Trophoblast cell (in vitro differentiated cells and primary cell): ENCODE results near the gene SAMD3.

ENCODE experiments used
- DNase-seq, 2 donors: peaks; one replicate each; pipeline ENCODE4 v3.0.0-alpha.2; 2016
- H2AFZ ChIP-seq: 2 replicates; pipeline ENCODE4 v1.6.1; 2013; ENCODE audit warnings: low read length, moderate library complexity, mild to moderate bottlenecking; ENCODE audit not compliant: insufficient read depth, poor library complexity
- H2AK5ac ChIP-seq: 2 replicates; pipeline ENCODE4 v1.6.1; 2013; ENCODE audit warnings: mild to moderate bottlenecking, low read length
- H2BK120ac ChIP-seq: 2 replicates; pipeline ENCODE4 v1.6.1; 2013; ENCODE audit warnings: low read length, mild to moderate bottlenecking, moderate library complexity; ENCODE audit not compliant: insufficient read depth, poor library complexity
- H2BK12ac ChIP-seq: 2 replicates; pipeline ENCODE4 v1.6.1; 2013; ENCODE audit warnings: mild to moderate bottlenecking, low read length, moderate library complexity
- H2BK5ac ChIP-seq: 2 replicates; pipeline ENCODE4 v1.6.1; 2013; ENCODE audit warnings: low read length, low read depth, moderate library complexity, mild to moderate bottlenecking; ENCODE audit not compliant: poor library complexity
- H3K14ac ChIP-seq: 2 replicates; pipeline ENCODE4 v1.6.1; 2013; ENCODE audit warnings: mild to moderate bottlenecking, low read length
- H3K18ac ChIP-seq: 2 replicates; pipeline ENCODE4 v1.6.1; 2013; ENCODE audit warnings: mild to moderate bottlenecking, low read length
- H3K23ac ChIP-seq: 2 replicates; pipeline ENCODE4 v1.6.1; 2013; ENCODE audit warnings: low read length
- H3K27ac ChIP-seq: 2 replicates; pipeline ENCODE4 v1.5.1; 2013; ENCODE audit warnings: low read depth, mild to moderate bottlenecking, inconsistent platforms, low read length, moderate library complexity
- H3K27me3 ChIP-seq: 2 replicates; pipeline ENCODE4 v1.6.1; 2013; ENCODE audit warnings: inconsistent platforms, mild to moderate bottlenecking, low read length, moderate library complexity; ENCODE audit not compliant: insufficient read depth
- H3K36me3 ChIP-seq, 2 experiments: 1 replicate in 1 of 2; 2 replicates in 1 of 2; pipeline ENCODE4 v1.6.1; 2013; ENCODE audit warnings: low read length in 2 of 2, mild to moderate bottlenecking in 2 of 2, moderate library complexity in 1 of 2; ENCODE audit not compliant: insufficient read depth in 2 of 2, control insufficient read depth in 1 of 2
- H3K4ac ChIP-seq: 2 replicates; pipeline ENCODE4 v1.6.1; 2013; ENCODE audit warnings: low read depth, mild to moderate bottlenecking, low read length, moderate library complexity
- H3K4me1 ChIP-seq, 2 experiments: 1 replicate in 1 of 2; 2 replicates in 1 of 2; pipeline ENCODE4 v1.6.1; 2013; ENCODE audit warnings: low read length in 2 of 2, mild to moderate bottlenecking in 2 of 2, moderate library complexity in 1 of 2; ENCODE audit not compliant: insufficient read depth in 2 of 2, control insufficient read depth in 1 of 2
- H3K4me2 ChIP-seq: 2 replicates; pipeline ENCODE4 v1.6.1; 2013; ENCODE audit warnings: inconsistent platforms, mild to moderate bottlenecking, low read length, moderate library complexity
- H3K4me3 ChIP-seq: 2 replicates; pipeline ENCODE4 v1.5.1; 2013; ENCODE audit warnings: mild to moderate bottlenecking, low read depth, low read length, inconsistent platforms
- H3K79me1 ChIP-seq: one replicate; pipeline ENCODE4 v1.6.1; 2013; ENCODE audit warnings: low read length
- H3K79me2 ChIP-seq: 2 replicates; pipeline ENCODE4 v1.6.1; 2013; ENCODE audit warnings: low read length, mild to moderate bottlenecking; ENCODE audit not compliant: control insufficient read depth, insufficient read depth, poor library complexity
- H3K9ac ChIP-seq: 2 replicates; pipeline ENCODE4 v1.6.1; 2013; ENCODE audit warnings: mild to moderate bottlenecking, low read length
- H3K9me3 ChIP-seq: 2 replicates; pipeline ENCODE4 v1.6.1; 2013; ENCODE audit warnings: low read depth, mild to moderate bottlenecking, control low read depth, inconsistent platforms, low read length; ENCODE audit not compliant: insufficient read depth
- H4K12ac ChIP-seq: 2 replicates; pipeline ENCODE4 v1.6.1; 2013; ENCODE audit warnings: low read depth, mild to moderate bottlenecking, low read length, moderate library complexity
- H4K8ac ChIP-seq: 2 replicates; pipeline ENCODE4 v1.6.1; 2013; ENCODE audit warnings: low read depth, mild to moderate bottlenecking, low read length, moderate library complexity
- H4K91ac ChIP-seq: one replicate; pipeline ENCODE4 v1.6.1; 2013; ENCODE audit warnings: low read depth, mild to moderate bottlenecking, low read length, moderate library complexity
- WGBS: extraction: QIAGEN DNeasy Blood & Tissue Kit; methylation state at CpG from one replicate; pipeline ENCODE4 v1.1.7; 2013; ENCODE audit warnings: missing lambda C conversion rate; ENCODE audit not compliant: insufficient read length, insufficient coverage; ENCODE audit errors: extremely low coverage; 5-methylcytosine and 5-hydroxymethylcytosine counted together

The SAMD3 gene

GRCh38 chr6:130206479-130206878 lies 16.3 kb downstream of the SAMD3 start:
- no peak overlapping the region for H2AFZ ChIP-seq
- no peak overlapping the region for H2BK12ac ChIP-seq
- no peak overlapping the region for H3K18ac ChIP-seq
- no peaks in the 10 kb centered on the region for H3K79me2 ChIP-seq
- H2BK120ac ChIP-seq = no peak overlapping the region
- H3K4me2 ChIP-seq = no peak overlapping the region
- H3K4ac ChIP-seq = no peak overlapping the region
- H4K12ac ChIP-seq = no peak overlapping the region
- H3K4me1 ChIP-seq = no peaks in the 10 kb centered on the region
- WGBS = no CpG with 5 or more reads among the region's 3 CpGs
- no peak overlapping the region for H4K91ac ChIP-seq
- no peak overlapping the region for H3K23ac ChIP-seq
- H2AK5ac ChIP-seq = no peak overlapping the region
- no peak overlapping the region for H2BK5ac ChIP-seq
- no peak overlapping the region for H4K8ac ChIP-seq
- no peak for DNase-seq
- no peak overlapping the region for H3K27ac ChIP-seq
- no peaks in the 10 kb centered on the region for H3K9me3 ChIP-seq
- H3K14ac ChIP-seq = no peak overlapping the region
- no peaks in the 10 kb centered on the region for H3K79me1 ChIP-seq
- no peak overlapping the region for H3K4me3 ChIP-seq
- no peaks in the 10 kb centered on the region for H3K27me3 ChIP-seq
- H3K36me3 ChIP-seq = no peaks in the 10 kb centered on the region
- H3K9ac ChIP-seq = no peak overlapping the region

DNA sequence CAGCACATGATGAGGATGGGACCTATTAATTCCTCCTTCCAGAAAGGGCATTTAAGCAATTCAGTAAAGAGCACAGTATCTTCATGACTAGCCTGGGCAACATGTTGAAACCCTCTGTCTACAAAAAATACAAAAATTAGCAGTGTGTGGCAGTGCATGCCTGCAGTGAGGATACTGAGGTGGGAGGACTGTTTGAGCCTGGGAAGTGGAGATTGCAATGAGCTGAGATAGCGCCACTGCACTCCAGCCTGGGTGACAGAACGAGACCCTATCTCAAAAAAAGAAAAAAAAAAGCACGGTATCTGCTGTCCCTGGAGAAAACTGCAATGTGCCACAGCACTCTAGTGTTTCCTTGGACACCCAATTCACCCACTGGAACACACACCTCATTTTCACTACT lies 18.4 kb downstream of the SAMD3 start:
- H3K4me1 ChIP-seq = no peaks in the 10 kb centered on the region
- no peaks in the 10 kb centered on the region for H3K79me1 ChIP-seq
- no CpG with 5 or more reads among the region's 3 CpGs for WGBS

DNA sequence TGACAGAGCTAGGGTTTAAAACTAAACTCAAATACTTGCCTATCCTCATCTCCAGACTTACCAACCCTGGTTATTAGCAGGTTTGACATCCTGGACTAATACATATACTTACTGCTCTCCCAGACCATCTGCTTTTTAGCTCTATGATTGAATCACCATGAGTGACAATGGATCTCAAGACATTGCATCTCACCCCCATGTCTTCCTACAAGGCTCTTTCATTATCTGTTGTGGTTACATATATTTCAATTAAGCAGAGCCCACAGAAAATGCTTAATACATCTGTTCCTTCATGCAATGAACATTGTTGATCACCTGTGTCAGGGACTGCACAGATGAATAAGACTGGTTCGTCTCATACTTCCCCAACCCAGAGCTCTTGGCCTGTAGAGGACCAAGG lies 19.4 kb downstream of the SAMD3 start:
- no peak overlapping the region for H3K14ac ChIP-seq
- no peaks in the 10 kb centered on the region for H3K27me3 ChIP-seq
- H2BK5ac ChIP-seq = no peak overlapping the region
- no peak for DNase-seq
- no peak overlapping the region for H3K4me3 ChIP-seq
- no peak overlapping the region for H3K9ac ChIP-seq
- no peak overlapping the region for H3K23ac ChIP-seq
- no peaks in the 10 kb centered on the region for H3K4me1 ChIP-seq
- H3K36me3 ChIP-seq = no peaks in the 10 kb centered on the region
- no peak overlapping the region for H3K4ac ChIP-seq
- no peak overlapping the region for H4K91ac ChIP-seq
- no peak overlapping the region for H3K27ac ChIP-seq
- H4K8ac ChIP-seq = no peak overlapping the region
- H2BK12ac ChIP-seq = no peak overlapping the region
- no peak overlapping the region for H2AK5ac ChIP-seq
- no peaks in the 10 kb centered on the region for H3K79me2 ChIP-seq
- H2BK120ac ChIP-seq = no peak overlapping the region
- H3K18ac ChIP-seq = no peak overlapping the region
- no CpG with 5 or more reads among the region's 1 CpG for WGBS
- H3K79me1 ChIP-seq = no peaks in the 10 kb centered on the region
- no peak overlapping the region for H2AFZ ChIP-seq
- H3K9me3 ChIP-seq = no peaks in the 10 kb centered on the region
- H4K12ac ChIP-seq = no peak overlapping the region
- no peak overlapping the region for H3K4me2 ChIP-seq

More for the DNA sequence above, 18.4 kb downstream of the SAMD3 start:
- Histone ChIP-seq H4K8ac (no peak overlapping the region), H3K4me3 (no peak overlapping the region), H3K23ac (no peak overlapping the region), H3K4ac (no peak overlapping the region), H3K27ac (no peak overlapping the region), H3K18ac (no peak overlapping the region), H4K91ac (no peak overlapping the region), H3K9ac (no peak overlapping the region), H2AK5ac (no peak overlapping the region), H2BK120ac (no peak overlapping the region), H4K12ac (no peak overlapping the region), H3K79me2 (no peaks in the 10 kb centered on the region), H3K4me2 (no peak overlapping the region), H3K27me3 (no peaks in the 10 kb centered on the region), H3K9me3 (no peaks in the 10 kb centered on the region), H3K36me3 (no peaks in the 10 kb centered on the region), H3K14ac (no peak overlapping the region), H2BK5ac (no peak overlapping the region), H2BK12ac (no peak overlapping the region), H2AFZ (no peak overlapping the region)
- no peak for DNase-seq

GRCh38 chr6:130202782-130203181 lies 20.0 kb downstream of the SAMD3 start:
- H3K4ac ChIP-seq = no peak overlapping the region
- no peak overlapping the region for H2AFZ ChIP-seq
- H2BK5ac ChIP-seq = no peak overlapping the region
- H2AK5ac ChIP-seq = no peak overlapping the region
- H3K27ac ChIP-seq = no peak overlapping the region
- H3K9me3 ChIP-seq = no peaks in the 10 kb centered on the region
- H2BK12ac ChIP-seq = no peak overlapping the region
- no CpG with 5 or more reads among the region's 6 CpGs for WGBS
- no peak overlapping the region for H3K9ac ChIP-seq
- H3K14ac ChIP-seq = no peak overlapping the region
- H3K36me3 ChIP-seq = no peaks in the 10 kb centered on the region
- no peaks in the 10 kb centered on the region for H3K79me2 ChIP-seq
- H3K4me1 ChIP-seq = no peaks in the 10 kb centered on the region
- H4K91ac ChIP-seq = no peak overlapping the region
- H3K18ac ChIP-seq = no peak overlapping the region
- H4K8ac ChIP-seq = no peak overlapping the region
- H3K27me3 ChIP-seq = no peaks in the 10 kb centered on the region
- DNase-seq = no peak
- no peak overlapping the region for H2BK120ac ChIP-seq
- H3K4me3 ChIP-seq = no peak overlapping the region
- H3K79me1 ChIP-seq = no peaks in the 10 kb centered on the region
- no peak overlapping the region for H4K12ac ChIP-seq
- no peak overlapping the region for H3K4me2 ChIP-seq
- no peak overlapping the region for H3K23ac ChIP-seq
